Dermis microvascular lymphatic vessel endothelial cell (primary cell): ENCODE data around the gene PPP2R5A. TPM values are rescaled to one million over a fixed set of nuclear protein-coding genes. Genes with fewer than 3 reads are reported as not detected.
"Not testable (repeated sequence)": the region's sequence is repeated elsewhere in the genome, so short reads cannot be mapped to it uniquely, and the experiment has no call there.

Experiments used
- DNase-seq, 2 donors: peaks; one replicate each; pipeline versions ENCODE4 v3.0.0 to v3.0.0-alpha.2; 2010; ENCODE audit warnings: low read depth in 2 of 2
- total RNA-seq: library from RNA; depleted of rRNA; stranded (reverse); fragments of >200 nt; gene quantifications from 2 replicates; pipeline ENCODE4 v1.2.1, GENCODE V29; 2014

Gene PPP2R5A
- total RNA-seq, 1 donor from 2014 or later = 30.6 TPM

- no peak for DNase-seq
Observed at GRCh38 chr1:212297338-212297737, 12.1 kb downstream of the PPP2R5A start.

GRCh38 chr1:212301580-212301979 is 16.4 kb downstream of the PPP2R5A start:
- no peak for DNase-seq

GRCh38 chr1:212302745-212303383 is 17.7 kb downstream of the PPP2R5A start:
- DNase-seq = no peak

- no peak for DNase-seq
Observed at GRCh38 chr1:212305342-212305741, 20.1 kb downstream of the PPP2R5A start.

- DNase-seq = not testable (repeated sequence)
Observed at GRCh38 chr1:212305984-212306452, 20.8 kb downstream of the PPP2R5A start.

GRCh38 chr1:212309967-212310366 is 24.8 kb downstream of the PPP2R5A start:
- no peak for DNase-seq

GRCh38 chr1:212310383-212310782 is 25.2 kb downstream of the PPP2R5A start:
- no peak for DNase-seq

- DNase-seq = no peak
Observed at GRCh38 chr1:212311836-212312497, 26.8 kb downstream of the PPP2R5A start.

GRCh38 chr1:212313616-212314015 is 28.4 kb downstream of the PPP2R5A start:
- DNase-seq = no peak

GRCh38 chr1:212315184-212315583 is 30.0 kb downstream of the PPP2R5A start:
- DNase-seq = no peak

GRCh38 chr1:212315907-212316306 is 30.7 kb downstream of the PPP2R5A start:
- DNase-seq = peak in 1 of 2 donors; percentile 37

GRCh38 chr1:212317916-212318315 is 32.7 kb downstream of the PPP2R5A start:
- no peak for DNase-seq

- not testable (repeated sequence) for DNase-seq
Observed at GRCh38 chr1:212321031-212321430, 35.8 kb downstream of the PPP2R5A start.

- DNase-seq = no peak
Observed at GRCh38 chr1:212323066-212323465, 37.9 kb downstream of the PPP2R5A start.

- no peak for DNase-seq
Observed at GRCh38 chr1:212326541-212326940, 41.3 kb downstream of the PPP2R5A start.

GRCh38 chr1:212328248-212328647 is 43.0 kb downstream of the PPP2R5A start:
- no peak for DNase-seq

- no peak for DNase-seq
Observed at GRCh38 chr1:212329105-212329504, 43.9 kb downstream of the PPP2R5A start.

- no peak for DNase-seq
Observed at GRCh38 chr1:212341090-212341489, 55.9 kb downstream of the PPP2R5A start.

GRCh38 chr1:212344905-212345304 is 59.7 kb downstream of the PPP2R5A start:
- DNase-seq = no peak

- DNase-seq = no peak
Observed at GRCh38 chr1:212346601-212347000, 61.4 kb downstream of the PPP2R5A start.

- DNase-seq = no peak
Observed at GRCh38 chr1:212351588-212352362, 66.6 kb downstream of the PPP2R5A start.

GRCh38 chr1:212353181-212353580 is 68.0 kb downstream of the PPP2R5A start:
- DNase-seq = no peak
